Upper lobe of left lung (tissue), 4 donors: Measurements from ENCODE around the gene DIS3.
"Not testable (repeated sequence)": the region's sequence is repeated elsewhere in the genome, so short reads cannot be mapped to it uniquely, and the experiment has no call there.

Experiments
- CTCF ChIP-seq, 6 experiments: fragments of 450-650 bp in 4 of 6; fragments of 200-600 bp in 2 of 6; sonication (generic) in 2 of 6; IDR thresholded peaks; one replicate each; pipeline ENCODE4 v1.5.1; 2016 to 2019; ENCODE audit warnings: antibody characterized with exemption in 6 of 6
- POLR2A ChIP-seq, 4 donors: fragments of 450-650 bp; IDR thresholded peaks; one replicate each; pipeline ENCODE4 v1.5.1; 2016 to 2017; ENCODE audit warnings: antibody characterized with exemption in 4 of 4, mild to moderate bottlenecking in 2 of 4

- TF ChIP-seq CTCF, POLR2A (IDR thresholded peaks at IDR 0.05): not testable (repeated sequence)
These were observed 55.5 kb downstream of the DIS3 start for GRCh38 chr13:72726185-72726584.
